GM21825 (cell line): ENCODE data around the gene CHDH.

Source experiments
- ATAC-seq: cut with Tn5 transposase; IDR thresholded peaks from one replicate; pipeline ENCODE4 v1.9.1; 2021; ENCODE audit warnings: mild to moderate bottlenecking, moderate library complexity; ENCODE audit not compliant: unreplicated experiment

Gene CHDH

DNA sequence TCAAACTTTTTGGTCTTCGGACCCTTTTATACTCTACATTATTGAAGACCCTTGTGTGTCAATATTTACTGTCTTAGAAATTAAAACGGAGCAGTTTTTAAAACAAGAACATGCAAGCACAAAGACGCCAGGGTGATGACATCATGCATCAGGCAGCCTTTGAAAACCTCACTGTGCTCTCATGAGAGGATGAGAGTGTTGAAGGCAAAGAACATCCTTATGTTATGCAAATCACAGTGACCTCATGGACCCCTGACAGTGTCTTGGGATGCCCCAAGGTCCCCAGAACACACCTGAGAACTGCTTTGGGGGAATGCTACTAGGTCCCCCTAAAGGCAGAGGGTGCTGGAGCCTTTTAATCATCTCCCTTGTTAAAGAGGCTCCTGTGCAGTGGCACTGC is 51.6 kb downstream of the CHDH start:
- no peak for ATAC-seq

DNA sequence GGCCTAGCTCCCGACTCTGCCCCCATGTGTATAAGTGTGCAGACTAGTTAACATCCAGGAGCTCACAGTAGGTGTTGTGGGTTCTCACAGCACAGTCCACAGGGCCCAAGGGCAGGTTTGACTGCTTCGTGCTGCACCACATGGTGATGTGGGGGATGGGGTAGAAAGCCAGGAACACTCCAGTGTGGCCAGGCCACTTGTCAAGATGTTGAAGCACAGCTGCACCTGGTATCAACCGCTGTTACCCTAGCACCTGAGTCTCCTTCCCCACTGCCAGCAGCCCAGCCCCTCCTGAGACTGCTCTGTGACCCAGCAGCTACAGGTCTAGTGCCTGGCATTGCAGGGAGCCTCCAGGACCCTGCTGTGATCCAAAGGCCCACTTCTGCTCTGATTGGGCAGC is 53.4 kb downstream of the CHDH start:
- ATAC-seq = no peak

DNA sequence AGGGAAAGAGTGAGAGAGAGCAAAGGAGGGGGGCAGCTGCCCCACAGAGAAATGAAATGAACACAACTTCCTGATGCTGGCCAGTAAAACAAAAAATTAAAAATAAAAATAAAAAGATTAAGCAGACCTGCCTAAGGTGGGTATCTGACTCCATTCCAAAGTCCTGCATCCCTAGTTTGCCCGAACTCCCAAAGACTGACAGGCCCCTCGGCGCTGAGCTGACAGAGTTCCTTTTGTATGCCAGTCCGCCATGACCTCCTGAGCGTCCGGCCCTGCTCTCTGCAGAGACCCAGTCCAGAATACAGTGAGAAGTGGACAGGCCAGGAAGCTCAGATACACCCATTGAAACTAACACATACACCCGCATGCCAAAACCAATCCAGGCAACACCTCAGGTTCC is 54.9 kb downstream of the CHDH start:
- ATAC-seq = no peak

DNA sequence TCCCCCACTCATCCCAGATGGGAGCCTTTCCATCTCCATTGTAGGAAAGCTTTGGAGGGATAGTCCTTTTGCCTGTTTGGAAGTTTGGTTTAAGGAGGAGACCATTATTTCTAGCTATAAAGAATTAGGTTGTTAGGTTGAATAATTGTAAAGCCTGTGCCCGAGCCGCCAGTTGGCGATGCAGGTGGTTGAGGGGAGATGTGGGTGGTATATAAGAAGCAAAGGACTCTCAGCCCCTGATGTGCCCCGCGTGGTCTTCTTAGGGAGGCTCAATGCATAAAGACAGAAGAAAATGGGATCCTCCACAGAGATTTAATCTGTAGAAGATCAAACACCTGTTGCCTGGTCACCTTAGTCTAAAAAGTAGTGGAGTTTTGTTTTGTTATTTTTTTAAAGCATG is 55.7 kb downstream of the CHDH start:
- no peak for ATAC-seq

DNA sequence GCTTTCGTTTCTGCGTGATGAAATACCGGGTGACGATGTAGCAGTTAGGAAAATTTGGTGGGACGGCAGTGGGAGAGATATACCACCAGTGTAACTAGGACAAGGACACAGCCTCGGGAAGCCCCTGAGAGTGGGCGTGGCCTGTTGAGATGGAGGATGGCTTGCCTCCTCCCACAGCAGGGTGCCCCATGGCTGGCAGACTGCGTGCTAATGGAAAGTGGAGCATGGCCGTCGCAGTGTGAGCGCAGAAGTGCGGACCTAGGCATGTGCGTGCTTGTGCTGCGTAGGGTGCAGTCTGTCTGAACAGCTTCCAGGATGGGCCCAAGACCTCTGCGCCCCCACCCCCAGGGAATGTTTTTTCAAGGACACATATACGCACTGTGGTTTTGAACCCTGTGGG is 56.8 kb downstream of the CHDH start:
- ATAC-seq = no peak

DNA sequence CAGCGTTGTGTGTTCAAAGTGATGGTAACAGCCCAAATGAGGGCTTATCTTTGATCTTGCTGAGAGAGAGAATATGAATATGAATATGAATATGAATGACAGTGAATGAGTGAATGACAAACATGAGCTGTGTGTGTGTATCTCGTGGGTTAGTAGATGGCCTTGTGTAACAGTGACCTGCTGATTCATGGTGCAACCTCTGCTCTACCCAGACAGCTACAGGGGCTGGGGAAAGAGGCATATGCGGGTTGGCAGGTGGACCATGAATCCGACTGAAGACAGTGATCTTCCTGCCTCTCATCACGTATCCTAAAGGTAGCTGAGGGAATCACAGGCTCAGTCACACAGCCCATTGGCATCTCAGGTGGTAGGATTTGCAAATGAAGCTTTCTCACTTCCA is 58.2 kb downstream of the CHDH start:
- ATAC-seq = no peak

DNA sequence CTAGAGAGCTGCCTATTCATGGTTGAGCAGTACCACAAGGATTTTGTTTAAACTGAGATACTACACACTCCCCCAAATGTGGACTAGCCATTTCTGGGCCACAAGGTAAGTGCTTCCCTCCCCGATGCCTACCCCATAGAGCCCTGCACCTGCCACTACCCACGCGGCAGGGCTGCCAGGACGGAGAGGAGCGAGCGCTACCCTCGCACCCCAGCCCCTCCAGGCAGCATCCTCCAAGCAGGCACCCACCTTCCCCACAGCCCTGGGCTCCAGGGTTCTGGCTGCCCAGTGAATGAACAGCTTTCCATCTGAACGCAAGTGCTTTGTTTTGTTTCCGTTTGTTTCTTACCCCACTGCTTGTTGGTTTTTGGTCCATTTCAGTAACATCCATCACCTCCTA is 59.2 kb downstream of the CHDH start:
- no peak for ATAC-seq

DNA sequence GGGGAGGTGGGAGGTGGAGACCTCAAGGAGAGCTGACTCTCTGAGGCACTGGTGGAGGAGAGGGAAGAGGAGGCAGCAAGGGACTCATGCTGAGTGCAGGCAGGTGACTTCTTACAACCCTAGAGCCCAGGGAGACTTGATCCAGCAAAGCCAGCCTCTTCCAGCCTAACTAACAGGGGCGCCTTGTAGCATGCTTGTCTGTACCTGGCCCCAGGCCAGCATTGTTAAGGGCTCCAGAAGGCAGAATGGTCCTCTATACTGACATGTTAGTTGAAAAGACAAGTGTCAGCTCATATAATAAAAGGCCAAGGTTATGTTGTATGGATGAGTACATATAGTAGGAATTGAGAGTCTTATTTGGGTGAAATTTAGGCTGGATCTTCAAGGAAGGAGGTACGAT is 65.4 kb downstream of the CHDH start:
- no peak for ATAC-seq

DNA sequence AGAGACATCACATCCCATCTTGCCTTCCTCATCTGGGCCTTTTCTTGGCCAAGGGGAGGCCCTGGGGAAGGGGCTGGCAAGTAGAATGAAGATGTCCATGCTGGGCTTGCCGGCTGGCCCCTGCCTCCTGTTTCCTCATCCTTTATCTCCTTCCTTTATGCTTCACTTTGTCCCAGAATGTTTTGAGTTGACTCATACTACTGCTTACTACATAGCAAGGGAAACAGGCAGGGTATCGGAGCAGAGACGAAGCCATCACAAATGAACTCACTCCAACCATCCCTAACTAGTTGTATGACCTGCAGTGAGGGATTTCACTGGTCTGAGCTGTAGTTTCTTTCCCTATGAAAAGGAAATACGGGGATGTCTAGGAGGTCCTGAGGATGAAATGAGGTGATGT is 66.0 kb downstream of the CHDH start:
- ATAC-seq = no peak

DNA sequence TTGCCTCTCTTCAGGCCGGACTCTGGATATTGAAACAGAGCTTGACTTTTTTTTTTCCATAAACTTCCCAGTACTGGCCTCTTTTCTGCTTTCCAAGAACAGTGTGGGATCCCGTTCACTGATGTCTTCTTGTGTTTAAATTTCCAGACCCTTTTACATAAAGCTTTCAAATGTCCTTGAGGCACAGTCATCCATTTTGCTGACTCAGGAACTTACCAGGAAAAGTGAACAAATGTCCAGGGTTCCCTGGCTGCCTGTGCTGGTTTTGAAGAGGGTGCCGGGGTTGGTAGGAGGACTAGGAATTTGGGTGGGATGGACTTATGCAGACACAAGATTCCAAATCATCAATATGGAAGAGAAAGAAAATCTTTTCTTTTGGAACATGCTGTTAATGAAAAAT is 68.1 kb downstream of the CHDH start:
- no peak for ATAC-seq

DNA sequence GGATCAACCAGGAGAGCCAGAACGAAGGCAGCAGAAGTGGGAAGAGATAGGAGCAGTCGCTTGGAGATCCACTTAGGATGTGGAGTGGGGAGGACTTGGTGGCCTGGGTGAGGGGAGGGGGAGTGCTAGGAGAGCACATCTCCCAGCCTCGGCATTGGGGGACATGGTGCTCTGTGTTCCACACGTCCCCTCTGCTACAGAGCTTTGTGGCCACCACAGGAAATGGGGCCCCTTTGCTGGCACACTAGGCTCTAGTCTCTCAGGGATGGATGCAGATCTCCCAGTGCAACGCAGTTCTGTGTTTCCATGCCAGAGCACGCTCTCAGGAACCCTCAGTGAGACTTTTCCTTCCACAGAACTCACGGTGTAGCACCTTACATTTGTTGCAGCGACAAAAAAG is 68.8 kb downstream of the CHDH start:
- no peak for ATAC-seq

DNA sequence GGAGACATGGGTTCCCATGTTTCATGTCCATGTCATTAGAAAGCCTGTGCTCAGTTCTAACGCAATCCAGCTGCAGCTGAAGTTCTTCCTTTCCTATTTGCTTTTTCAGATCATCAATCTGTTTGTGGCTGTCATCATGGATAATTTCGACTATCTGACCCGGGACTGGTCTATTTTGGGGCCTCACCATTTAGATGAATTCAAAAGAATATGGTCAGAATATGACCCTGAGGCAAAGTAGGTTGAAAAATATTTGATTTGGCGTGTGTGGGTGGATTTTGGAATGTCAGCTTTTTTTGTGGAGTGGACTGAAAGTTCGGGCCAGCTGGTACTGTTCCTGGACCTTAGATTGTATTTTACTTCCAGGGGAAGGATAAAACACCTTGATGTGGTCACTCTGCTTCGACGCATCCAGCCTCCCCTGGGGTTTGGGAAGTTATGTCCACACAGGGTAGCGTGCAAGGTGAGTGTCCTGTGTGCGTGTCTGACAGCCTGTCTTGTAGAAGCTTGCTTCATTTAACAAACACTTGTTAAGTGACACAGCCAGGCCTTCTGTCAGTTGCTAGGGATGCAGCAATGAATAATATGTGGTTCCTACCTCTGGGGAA is 69.6 kb downstream of the CHDH start:
- ATAC-seq = no peak

DNA sequence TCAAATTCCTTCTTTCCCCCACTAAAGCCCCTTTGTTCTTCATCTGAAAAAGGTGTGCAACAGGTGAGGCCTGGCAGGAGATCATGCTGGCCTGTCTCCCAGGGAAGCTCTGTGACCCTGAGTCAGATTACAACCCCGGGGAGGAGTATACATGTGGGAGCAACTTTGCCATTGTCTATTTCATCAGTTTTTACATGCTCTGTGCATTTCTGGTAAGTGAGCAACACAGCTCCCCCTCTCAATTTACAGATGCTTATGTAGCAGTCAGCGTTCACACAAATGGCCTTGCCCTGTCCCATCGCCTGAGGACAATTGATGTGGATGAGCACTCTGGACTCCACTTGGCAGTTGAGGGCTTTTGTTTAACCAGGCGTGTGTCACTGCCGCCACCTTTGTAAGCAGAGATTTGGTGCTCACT is 70.4 kb downstream of the CHDH start:
- ATAC-seq = no peak

DNA sequence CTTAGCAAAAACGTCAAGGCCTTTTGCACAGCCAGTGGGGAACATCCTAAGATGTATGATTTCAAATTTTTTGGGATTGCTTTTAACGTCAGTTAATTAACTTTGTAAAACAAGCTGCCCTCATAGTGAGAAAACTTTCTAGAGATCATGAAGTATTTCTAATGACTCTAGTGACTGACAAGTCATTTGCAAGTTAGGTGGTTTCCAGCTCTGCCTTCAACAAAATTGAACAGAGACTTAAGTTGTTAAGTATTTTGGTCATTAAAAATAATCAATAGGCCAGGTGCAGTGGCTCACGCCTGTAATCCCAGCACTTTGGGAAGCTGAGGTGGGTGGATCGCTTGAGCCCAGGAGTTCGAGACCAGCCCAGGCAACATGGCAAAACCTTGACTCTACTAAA is 71.2 kb downstream of the CHDH start:
- no peak for ATAC-seq

DNA sequence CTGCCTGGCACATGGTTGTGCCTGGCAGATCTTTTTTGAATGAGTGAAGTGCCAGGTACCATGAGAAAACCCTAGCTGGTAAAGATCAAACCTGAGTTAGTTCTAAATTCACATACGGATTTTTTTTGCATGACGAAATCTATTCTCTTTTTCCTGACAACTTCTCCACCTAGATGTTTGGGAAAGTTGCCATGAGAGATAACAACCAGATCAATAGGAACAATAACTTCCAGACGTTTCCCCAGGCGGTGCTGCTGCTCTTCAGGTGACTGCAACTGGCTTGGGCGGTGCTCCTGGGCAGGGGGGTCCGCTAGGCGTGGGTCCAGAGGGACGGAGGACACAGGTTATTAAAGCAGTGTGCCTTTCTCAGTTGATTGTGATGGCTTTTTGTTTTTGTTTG is 71.8 kb downstream of the CHDH start:
- no peak for ATAC-seq

DNA sequence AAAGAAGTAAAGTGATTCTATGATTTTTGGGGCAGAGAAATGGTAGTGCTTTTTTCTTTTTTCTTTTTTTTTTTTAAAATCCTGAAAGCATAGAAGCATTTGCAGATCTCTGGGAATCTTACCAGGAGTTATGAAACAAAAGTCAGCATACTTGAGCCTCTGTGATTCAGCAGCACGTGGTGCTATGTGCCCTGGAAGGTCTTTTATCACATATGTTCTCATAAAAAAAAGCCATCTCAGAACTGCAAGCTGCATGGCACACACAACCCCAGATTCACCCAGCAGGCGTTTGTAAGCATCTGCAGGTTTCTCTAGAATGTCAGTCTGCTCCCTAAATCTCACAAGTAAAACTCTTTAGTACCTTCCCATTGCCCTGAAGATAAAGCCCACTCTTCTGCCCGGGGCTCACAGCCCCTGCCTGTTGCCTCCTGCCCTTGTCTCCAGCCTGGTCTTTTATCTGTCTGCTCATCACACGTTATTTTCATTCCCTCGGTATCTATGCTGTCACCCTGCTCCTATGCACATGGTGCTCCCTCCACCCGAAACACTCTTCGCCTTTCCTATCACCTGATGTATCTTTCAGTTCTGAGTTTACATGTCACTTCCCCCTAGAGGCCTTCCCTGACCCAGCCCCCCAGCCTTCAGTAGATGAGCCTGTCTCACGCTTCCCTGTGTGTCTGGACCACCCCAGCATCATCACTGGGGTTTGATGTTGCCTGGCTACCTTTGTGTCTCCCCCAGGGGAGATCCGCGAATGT is 72.4 kb downstream of the CHDH start:
- peak; percentile 91 for ATAC-seq

DNA sequence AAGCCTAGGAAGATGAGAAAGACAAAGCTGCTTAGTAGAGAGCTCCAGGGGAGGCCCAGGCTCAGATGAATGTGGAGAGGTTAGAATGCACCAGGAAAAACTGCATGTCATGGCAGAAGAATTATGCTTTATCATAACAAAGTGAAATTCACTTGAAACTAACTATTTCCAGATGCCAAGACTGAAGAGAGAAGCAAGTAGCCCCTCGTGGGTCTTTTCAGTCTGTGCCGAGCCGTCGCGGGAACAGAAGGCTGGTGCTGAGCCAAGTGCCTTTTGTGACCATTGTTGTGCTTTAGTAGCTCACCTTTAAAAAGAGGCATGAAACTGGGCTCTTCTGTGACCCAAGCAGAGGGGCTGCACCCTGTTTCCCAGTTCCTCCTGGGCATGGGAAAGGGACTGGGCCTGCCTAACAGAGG is 73.2 kb downstream of the CHDH start:
- ATAC-seq = no peak

DNA sequence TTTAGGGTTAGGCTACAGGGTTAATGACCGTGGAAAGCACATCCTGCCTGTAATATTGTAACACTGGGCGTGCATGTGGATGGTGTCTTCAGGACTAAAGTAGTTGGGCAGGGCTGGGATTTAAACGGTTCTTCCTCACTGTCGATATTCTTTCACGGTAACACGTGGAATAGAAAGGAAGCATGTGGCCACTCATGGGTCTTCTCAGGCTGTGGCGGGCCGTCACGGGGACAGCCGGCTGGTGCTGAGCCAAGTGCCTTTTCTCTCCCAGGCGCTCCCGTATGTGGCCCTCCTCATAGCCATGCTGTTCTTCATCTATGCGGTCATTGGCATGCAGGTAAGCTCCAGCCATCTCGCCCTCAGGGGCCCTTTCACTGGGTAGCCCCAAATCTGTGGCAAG is 73.7 kb downstream of the CHDH start:
- ATAC-seq = no peak

DNA sequence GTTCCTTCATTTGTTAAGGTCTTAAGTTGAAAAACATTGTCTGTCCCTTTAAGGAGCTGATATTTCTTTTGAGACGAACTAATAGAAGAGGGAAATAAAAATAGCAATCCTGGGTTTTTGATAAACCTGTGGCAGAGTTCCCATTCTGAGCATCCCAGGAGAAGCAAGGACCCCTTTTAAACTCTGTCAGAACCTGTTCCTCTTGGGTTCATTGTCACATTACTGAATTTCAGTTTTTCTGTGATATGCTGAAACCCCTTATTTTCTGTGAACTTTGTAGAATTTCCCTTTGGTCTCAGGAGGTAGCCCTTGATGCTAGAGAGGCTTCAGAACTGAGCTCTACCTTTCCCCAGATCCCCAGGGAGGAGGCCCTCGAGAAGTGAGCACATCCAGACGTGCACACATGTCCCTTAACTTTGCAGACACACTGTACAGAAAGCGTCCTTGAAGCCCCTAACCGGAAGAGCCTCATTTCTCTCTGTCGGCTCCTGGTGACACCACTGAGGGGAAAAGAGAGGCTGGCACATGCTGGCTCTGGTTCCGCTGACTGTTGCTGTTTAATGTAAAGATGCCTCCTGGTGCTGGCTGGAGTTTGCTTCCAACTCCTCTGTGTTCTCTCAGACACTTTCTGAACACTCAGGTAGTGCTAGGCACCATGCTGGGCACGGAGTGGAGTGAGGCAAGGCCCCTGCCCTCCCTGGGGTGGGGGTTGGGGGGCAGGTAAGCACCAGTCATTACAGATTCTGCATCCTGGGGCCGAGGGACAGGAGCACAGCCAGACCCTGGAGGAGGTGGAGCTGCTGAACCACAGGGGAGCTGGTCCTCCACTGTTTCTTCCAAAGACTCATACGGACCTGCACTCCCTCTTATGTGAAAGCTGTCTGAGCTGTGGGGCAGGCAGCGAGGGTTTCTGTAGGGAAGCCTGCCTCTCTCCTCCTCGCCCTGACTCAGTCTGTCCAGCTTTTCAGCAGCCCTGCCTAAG is 77.5 kb downstream of the CHDH start:
- no peak for ATAC-seq

DNA sequence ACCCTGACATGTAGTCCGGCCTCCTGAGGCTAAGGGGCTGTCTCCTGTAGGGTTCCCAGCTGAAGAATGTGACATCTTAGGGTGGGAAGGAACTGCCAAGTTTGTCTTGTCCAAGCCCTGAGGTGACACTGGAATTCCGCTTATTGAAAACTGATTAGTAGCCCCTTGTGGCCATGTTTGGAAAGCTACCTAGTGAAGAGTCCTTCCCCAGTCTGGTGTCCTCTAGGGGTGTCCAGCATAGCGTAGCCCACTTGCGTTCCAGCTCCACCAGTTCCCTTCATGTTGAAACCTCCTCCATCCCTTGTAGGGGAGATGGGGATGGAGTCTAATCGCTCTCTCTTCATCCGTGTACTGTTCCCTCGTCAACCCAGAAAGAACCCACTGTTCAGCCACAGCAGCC is 79.5 kb downstream of the CHDH start:
- no peak for ATAC-seq

DNA sequence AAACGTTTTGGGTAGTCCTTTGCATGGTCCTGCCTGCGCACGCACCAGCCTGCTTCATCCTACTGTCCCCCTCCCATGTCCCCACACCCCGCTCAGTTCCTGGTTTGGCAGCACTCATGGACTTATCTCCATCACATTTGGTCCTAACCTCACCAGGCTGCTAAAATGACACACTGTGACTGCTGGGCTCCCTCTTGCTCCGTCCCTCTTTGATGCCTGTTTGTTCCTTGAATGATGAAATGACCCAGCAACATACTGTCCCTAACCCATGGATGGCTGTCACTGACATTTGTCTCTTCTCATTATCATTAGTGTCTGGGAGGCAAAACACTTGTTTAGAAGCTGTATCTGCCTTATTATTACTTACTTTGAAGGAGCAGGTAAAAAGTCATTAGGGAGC is 80.5 kb downstream of the CHDH start:
- ATAC-seq = no peak
